Cardiac muscle cell (in vitro differentiated cells and primary cell): Measurements from ENCODE around the gene CELSR1. TPM values are rescaled to one million over a fixed set of nuclear protein-coding genes. Genes with fewer than 3 reads are reported as not detected.

Experiments used
- DNase-seq, 2 donors: peaks; one replicate each; pipeline versions ENCODE4 v3.0.0 to v3.0.0-alpha.2; 2010 to 2017; ENCODE audit warnings: low read depth in 1 of 2, low spot score in 1 of 2
- H3K27ac ChIP-seq: fragments of 200-600 bp; sonication (generic); 2 replicates; pipeline ENCODE4 v1.5.1; 2016
- H3K27me3 ChIP-seq: fragments of 200-600 bp; sonication (generic); 2 replicates; pipeline ENCODE4 v1.6.0; 2016; ENCODE audit warnings: control low read depth
- H3K36me3 ChIP-seq: fragments of 200-600 bp; sonication (generic); 2 replicates; pipeline ENCODE4 v1.5.1; 2016; ENCODE audit warnings: control low read depth
- H3K4me1 ChIP-seq: fragments of 200-600 bp; sonication (generic); 2 replicates; pipeline ENCODE4 v1.8.1; 2017; ENCODE audit warnings: low read depth, mild to moderate bottlenecking, mixed run types
- H3K4me3 ChIP-seq: fragments of 200-600 bp; sonication (generic); 2 replicates; pipeline ENCODE4 v1.5.1; 2016; ENCODE audit warnings: mild to moderate bottlenecking
- H3K9me3 ChIP-seq: fragments of 200-600 bp; sonication (generic); 2 replicates; pipeline ENCODE4 v1.5.1; 2017; ENCODE audit warnings: low read depth, mild to moderate bottlenecking, control low read depth
- polyA plus RNA-seq: library from polyadenylated mRNA; unstranded; fragments of >200 nt; fragmentation: Nextera tagmentation; extraction: Ambion mirVana; gene quantifications from 2 replicates; pipeline ENCODE4 v1.2.1, GENCODE V29; 2016
- total RNA-seq: library from RNA; depleted of rRNA; stranded (reverse); fragments of >200 nt; gene quantifications from 2 replicates; pipeline ENCODE4 v1.2.3, GENCODE V29; 2016
- TF ChIP-seq, protein P1 (sequence below): IDR thresholded peaks from 2 replicates; pipeline ENCODE4 v1.5.1; 2012; ENCODE audit warnings: low read depth, mild to moderate bottlenecking, low read length

CELSR1 gene
- total and polyA plus RNA-seq, 2 experiments from 2014 or later = 9.0 to 37.4 TPM

- no peak for DNase-seq
- Histone ChIP-seq H3K4me3 (no peak overlapping the region), H3K9me3 (no peaks in the 10 kb centered on the region), H3K4me1 (peaks cover 6% of the 10 kb centered on the region), H3K36me3 (no peaks in the 10 kb centered on the region), H3K27me3 (peaks cover 7% of the 10 kb centered on the region), H3K27ac (no peak overlapping the region)
- TF ChIP-seq, protein P1, sequence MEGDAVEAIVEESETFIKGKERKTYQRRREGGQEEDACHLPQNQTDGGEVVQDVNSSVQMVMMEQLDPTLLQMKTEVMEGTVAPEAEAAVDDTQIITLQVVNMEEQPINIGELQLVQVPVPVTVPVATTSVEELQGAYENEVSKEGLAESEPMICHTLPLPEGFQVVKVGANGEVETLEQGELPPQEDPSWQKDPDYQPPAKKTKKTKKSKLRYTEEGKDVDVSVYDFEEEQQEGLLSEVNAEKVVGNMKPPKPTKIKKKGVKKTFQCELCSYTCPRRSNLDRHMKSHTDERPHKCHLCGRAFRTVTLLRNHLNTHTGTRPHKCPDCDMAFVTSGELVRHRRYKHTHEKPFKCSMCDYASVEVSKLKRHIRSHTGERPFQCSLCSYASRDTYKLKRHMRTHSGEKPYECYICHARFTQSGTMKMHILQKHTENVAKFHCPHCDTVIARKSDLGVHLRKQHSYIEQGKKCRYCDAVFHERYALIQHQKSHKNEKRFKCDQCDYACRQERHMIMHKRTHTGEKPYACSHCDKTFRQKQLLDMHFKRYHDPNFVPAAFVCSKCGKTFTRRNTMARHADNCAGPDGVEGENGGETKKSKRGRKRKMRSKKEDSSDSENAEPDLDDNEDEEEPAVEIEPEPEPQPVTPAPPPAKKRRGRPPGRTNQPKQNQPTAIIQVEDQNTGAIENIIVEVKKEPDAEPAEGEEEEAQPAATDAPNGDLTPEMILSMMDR = no peak
Measured at GRCh38 chr22:46534901-46535630, 2.4 kb downstream of the CELSR1 start.

DNA sequence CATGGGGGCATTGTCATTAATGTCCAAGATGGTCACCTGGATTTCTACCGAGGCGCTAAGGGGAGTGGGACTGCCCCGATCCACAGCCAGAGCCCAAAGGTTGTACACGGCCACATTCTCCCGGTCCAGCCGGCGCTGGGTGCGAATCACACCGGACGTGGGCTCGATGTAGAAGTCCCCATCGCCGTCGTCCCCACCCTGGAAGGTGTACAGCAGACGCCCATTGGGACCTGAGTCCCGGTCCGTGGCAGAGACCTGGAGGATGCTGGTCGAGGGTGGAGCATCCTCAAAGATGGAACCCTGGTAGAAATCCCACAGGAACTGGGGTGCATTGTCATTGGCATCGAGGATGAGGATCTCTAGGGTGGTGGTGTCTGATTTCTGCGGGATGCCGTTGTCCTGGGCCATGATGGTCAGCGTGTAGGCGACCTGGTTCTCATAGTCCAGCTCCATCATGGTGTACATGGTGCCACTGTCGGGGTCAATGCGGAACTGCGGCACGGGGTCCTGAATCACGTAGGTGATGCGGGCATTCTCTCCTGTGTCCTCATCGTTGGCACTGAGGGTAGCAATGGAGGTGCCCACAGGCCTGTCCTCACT, 3.1 kb downstream of the CELSR1 start:
- no peak overlapping the region for H3K27ac ChIP-seq
- no peak overlapping the region for H3K4me3 ChIP-seq
- H3K36me3 ChIP-seq = no peaks in the 10 kb centered on the region
- TF ChIP-seq, protein P1 = no peak
- no peaks in the 10 kb centered on the region for H3K9me3 ChIP-seq
- H3K4me1 ChIP-seq = peaks cover 6% of the 10 kb centered on the region
- DNase-seq = no peak
- H3K27me3 ChIP-seq = peaks cover 7% of the 10 kb centered on the region

GRCh38 chr22:46533070-46533833, 4.2 kb downstream of the CELSR1 start:
- DNase-seq = no peak
- Histone ChIP-seq H3K36me3 (no peaks in the 10 kb centered on the region), H3K27ac (no peak overlapping the region), H3K4me1 (peaks cover 6% of the 10 kb centered on the region), H3K27me3 (peaks cover 7% of the 10 kb centered on the region), H3K4me3 (no peak overlapping the region), H3K9me3 (no peaks in the 10 kb centered on the region)
- TF ChIP-seq, protein P1 = no peak

- Histone ChIP-seq H3K36me3 (no peaks in the 10 kb centered on the region), H3K4me3 (no peak overlapping the region), H3K9me3 (no peaks in the 10 kb centered on the region), H3K27me3 (peaks cover 4% of the 10 kb centered on the region), H3K4me1 (peaks cover 6% of the 10 kb centered on the region), H3K27ac (no peak overlapping the region)
- TF ChIP-seq, protein P1 = no peak
- no peak for DNase-seq
Measured at GRCh38 chr22:46532416-46532815, 5.0 kb downstream of the CELSR1 start.

DNA sequence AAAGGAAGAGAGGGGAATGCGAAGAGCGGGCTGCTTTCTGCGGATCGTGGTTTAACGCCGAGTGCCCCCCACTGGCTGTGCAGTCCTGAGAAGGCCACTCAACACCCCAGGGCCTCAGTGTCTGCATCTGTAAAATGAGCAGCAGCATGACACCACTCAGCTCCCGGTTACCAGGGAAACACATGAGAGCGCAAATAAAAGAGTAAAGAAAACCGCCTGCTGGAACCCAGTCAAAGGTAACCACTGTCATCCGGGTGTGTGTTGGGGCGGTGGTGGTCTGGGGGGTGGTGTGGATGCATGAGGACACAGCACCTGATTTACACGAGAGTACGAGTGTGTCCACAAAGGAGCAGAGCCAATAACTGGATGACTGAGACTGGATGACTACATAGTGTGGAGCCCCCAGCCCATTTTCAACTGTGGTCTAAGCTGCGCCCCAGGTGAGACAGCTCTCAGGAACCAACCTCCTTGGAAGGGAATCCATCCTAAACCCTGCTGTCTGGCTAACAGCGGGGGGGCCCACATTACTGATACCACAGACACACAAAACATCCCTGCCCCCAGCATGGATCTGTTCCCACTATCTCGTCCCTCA, 5.7 kb downstream of the CELSR1 start:
- H3K9me3 ChIP-seq = no peaks in the 10 kb centered on the region
- TF ChIP-seq, protein P1 = no peak
- no peak overlapping the region for H3K4me3 ChIP-seq
- peaks cover 6% of the 10 kb centered on the region for H3K4me1 ChIP-seq
- H3K27me3 ChIP-seq = peaks cover 4% of the 10 kb centered on the region
- H3K27ac ChIP-seq = no peak overlapping the region
- DNase-seq = no peak
- no peaks in the 10 kb centered on the region for H3K36me3 ChIP-seq
